Ovary (tissue), 3 donors: ENCODE results near the gene RPL21.

ENCODE experiments used
- CTCF ChIP-seq, 3 donors: fragments of 450-650 bp in 2 of 3; fragments of 200-600 bp in 1 of 3; IDR thresholded peaks; one replicate each; pipeline versions ENCODE4 v1.5.1 to v1.8.0; 2016 to 2022; ENCODE audit warnings: antibody characterized with exemption in 3 of 3, mild to moderate bottlenecking in 1 of 3
- EP300 ChIP-seq: sonication (generic); formaldehyde crosslinking; IDR thresholded peaks from one replicate; pipeline ENCODE4 v1.6.1; 2017; ENCODE audit warnings: antibody characterized with exemption
- POLR2A ChIP-seq: fragments of 450-650 bp; IDR thresholded peaks from one replicate; pipeline ENCODE4 v1.6.1; 2017; ENCODE audit warnings: antibody characterized with exemption, mild to moderate bottlenecking, moderate library complexity
- donor health status: DM: no; HTN: no; CAD: no.

GRCh38 chr13:27229642-27230041 is 21.7 kb upstream of the RPL21 start:
- TF ChIP-seq CTCF (IDR thresholded peaks at IDR 0.05) (no peak), POLR2A (no peak), EP300 (no peak)
